GM06990 (cell line): ENCODE data around the gene PRSS2.

Experiments used
- DNase-seq: peaks from one replicate; pipeline ENCODE4 v3.0.0-alpha.2; 2011; ENCODE audit not compliant: insufficient read length; ENCODE audit errors: extremely low read depth
- H3K27me3 ChIP-seq: replicated peaks from 2 replicates; pipeline ENCODE4 v1.6.0; 2011; ENCODE audit warnings: low read length; ENCODE audit not compliant: control insufficient read depth, insufficient read depth
- H3K36me3 ChIP-seq: 2 replicates; pipeline ENCODE4 v1.5.1; 2011; ENCODE audit warnings: low read length; ENCODE audit not compliant: control insufficient read depth, insufficient read depth
- H3K4me3 ChIP-seq: replicated peaks from 2 replicates; pipeline ENCODE4 v1.5.1; 2011; ENCODE audit warnings: low read depth, mild to moderate bottlenecking, control low read depth, low read length
- CTCF ChIP-seq: IDR thresholded peaks from 2 replicates; pipeline ENCODE4 v1.5.1; 2011; ENCODE audit warnings: low read length, control low read depth, mild to moderate bottlenecking, inconsistent platforms; ENCODE audit not compliant: insufficient read depth, poor library complexity, severe bottlenecking

The PRSS2 gene

GRCh38 chr7:142788303-142789289, 17.8 kb downstream of the PRSS2 start:
- no peak for DNase-seq
- H3K27me3 ChIP-seq = no peaks in the 10 kb centered on the region
- H3K36me3 ChIP-seq = no peaks in the 10 kb centered on the region
- no peak for TF ChIP-seq CTCF
- H3K4me3 ChIP-seq = no peak overlapping the region

GRCh38 chr7:142789441-142789840, 18.7 kb downstream of the PRSS2 start:
- DNase-seq = no peak
- no peak for TF ChIP-seq CTCF
- Histone ChIP-seq H3K36me3 (no peaks in the 10 kb centered on the region), H3K4me3 (no peak overlapping the region), H3K27me3 (no peaks in the 10 kb centered on the region)

- H3K36me3 ChIP-seq = no peaks in the 10 kb centered on the region
- no peak for TF ChIP-seq CTCF
- no peak for DNase-seq
- H3K4me3 ChIP-seq = no peak overlapping the region
- H3K27me3 ChIP-seq = no peaks in the 10 kb centered on the region
Observed at GRCh38 chr7:142790056-142790455, 19.3 kb downstream of the PRSS2 start.

- no peak for DNase-seq
Observed at GRCh38 chr7:142790555-142790954, 19.8 kb downstream of the PRSS2 start.

GRCh38 chr7:142791502-142791901, 20.7 kb downstream of the PRSS2 start:
- Histone ChIP-seq H3K4me3 (no peak overlapping the region), H3K27me3 (no peaks in the 10 kb centered on the region), H3K36me3 (no peaks in the 10 kb centered on the region)
- TF ChIP-seq CTCF = no peak
- no peak for DNase-seq

More at GRCh38 chr7:142790555-142790954, 19.8 kb downstream of the PRSS2 start:
- Histone ChIP-seq H3K4me3 (no peak overlapping the region), H3K36me3 (no peaks in the 10 kb centered on the region), H3K27me3 (no peaks in the 10 kb centered on the region)
- no peak for TF ChIP-seq CTCF
